NB4 (cell line): ENCODE measurements around the gene LIN9.

Source experiments
- POLR2A ChIP-seq: IDR thresholded peaks from 2 replicates; pipeline ENCODE4 v1.6.1; 2011; ENCODE audit warnings: mild to moderate bottlenecking; ENCODE audit not compliant: insufficient read length; ENCODE audit errors: extremely low read depth
- TF ChIP-seq, protein P1 (sequence below): IDR thresholded peaks from one replicate; pipeline ENCODE4 v1.5.1; 2012; ENCODE audit warnings: low read depth, low read length

DNA sequence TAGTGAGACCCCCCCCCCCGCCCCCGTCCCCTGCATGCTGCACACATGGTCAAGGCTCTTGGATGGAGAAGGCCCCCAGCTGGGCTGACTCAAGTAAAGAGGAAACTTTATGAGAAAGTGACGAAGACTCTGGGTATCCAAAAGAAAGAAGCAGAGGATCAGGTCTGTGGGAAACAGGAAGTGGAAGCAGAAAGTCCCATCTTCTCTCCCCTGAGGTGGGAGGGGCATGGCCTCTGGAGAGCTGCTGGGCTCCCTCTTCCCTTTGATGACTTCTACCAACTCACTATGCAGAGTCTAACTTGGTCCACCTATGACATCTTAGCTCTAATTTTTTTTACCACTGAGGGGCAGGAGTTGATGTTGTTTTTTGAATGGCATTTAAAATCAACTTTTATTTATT, 42.7 kb upstream of the LIN9 start:
- TF ChIP-seq, protein P1, sequence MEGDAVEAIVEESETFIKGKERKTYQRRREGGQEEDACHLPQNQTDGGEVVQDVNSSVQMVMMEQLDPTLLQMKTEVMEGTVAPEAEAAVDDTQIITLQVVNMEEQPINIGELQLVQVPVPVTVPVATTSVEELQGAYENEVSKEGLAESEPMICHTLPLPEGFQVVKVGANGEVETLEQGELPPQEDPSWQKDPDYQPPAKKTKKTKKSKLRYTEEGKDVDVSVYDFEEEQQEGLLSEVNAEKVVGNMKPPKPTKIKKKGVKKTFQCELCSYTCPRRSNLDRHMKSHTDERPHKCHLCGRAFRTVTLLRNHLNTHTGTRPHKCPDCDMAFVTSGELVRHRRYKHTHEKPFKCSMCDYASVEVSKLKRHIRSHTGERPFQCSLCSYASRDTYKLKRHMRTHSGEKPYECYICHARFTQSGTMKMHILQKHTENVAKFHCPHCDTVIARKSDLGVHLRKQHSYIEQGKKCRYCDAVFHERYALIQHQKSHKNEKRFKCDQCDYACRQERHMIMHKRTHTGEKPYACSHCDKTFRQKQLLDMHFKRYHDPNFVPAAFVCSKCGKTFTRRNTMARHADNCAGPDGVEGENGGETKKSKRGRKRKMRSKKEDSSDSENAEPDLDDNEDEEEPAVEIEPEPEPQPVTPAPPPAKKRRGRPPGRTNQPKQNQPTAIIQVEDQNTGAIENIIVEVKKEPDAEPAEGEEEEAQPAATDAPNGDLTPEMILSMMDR: no peak
- no peak for TF ChIP-seq POLR2A
